GM12878 (cell line): ENCODE results near the gene HERPUD1. TPM values are rescaled to one million over a fixed set of nuclear protein-coding genes. Genes with fewer than 3 reads are reported as not detected.

Experiments used
- ATF3 ChIP-seq: IDR thresholded peaks from 2 replicates; pipeline ENCODE4 v1.6.1; 2011; ENCODE audit warnings: low read depth, mild to moderate bottlenecking, low read length, moderate library complexity, borderline replicate concordance; ENCODE audit errors: extremely low read depth
- DPF2 ChIP-seq: fragments of 450-650 bp; IDR thresholded peaks from 2 replicates; pipeline ENCODE4 v1.6.1; 2017; ENCODE audit warnings: mild to moderate bottlenecking
- EZH2 ChIP-seq: IDR thresholded peaks from 2 replicates; pipeline ENCODE4 v1.6.1; 2012; ENCODE audit warnings: low read depth, mild to moderate bottlenecking, control low read depth, inconsistent platforms, low read length, borderline replicate concordance; ENCODE audit not compliant: control insufficient read depth
- GATAD2B ChIP-seq: fragments of 450-650 bp; conservative IDR thresholded peaks from 2 replicates; pipeline ENCODE4 v1.6.1; 2017; ENCODE audit warnings: low read depth, mild to moderate bottlenecking, moderate library complexity
- IKZF1 ChIP-seq: fragments of 450-650 bp; conservative IDR thresholded peaks from 2 replicates; pipeline ENCODE4 v1.6.1; 2017; ENCODE audit warnings: antibody characterized with exemption, mild to moderate bottlenecking
- LARP7 ChIP-seq: fragments of 450-650 bp; IDR thresholded peaks from 2 replicates; pipeline ENCODE4 v1.6.1; 2017; ENCODE audit warnings: mild to moderate bottlenecking
- MEF2B ChIP-seq: fragments of 450-650 bp; IDR thresholded peaks from 2 replicates; pipeline ENCODE4 v1.6.1; 2018; ENCODE audit warnings: mild to moderate bottlenecking, moderate library complexity; ENCODE audit not compliant: partially characterized antibody, poor library complexity, severe bottlenecking
- MLLT1 ChIP-seq: fragments of 450-650 bp; IDR thresholded peaks from 2 replicates; pipeline ENCODE4 v1.6.1; 2016; ENCODE audit warnings: mild to moderate bottlenecking
- NR2C1 ChIP-seq: fragments of 450-650 bp; IDR thresholded peaks from 2 replicates; pipeline ENCODE4 v1.6.1; 2017; ENCODE audit warnings: antibody characterized with exemption, mild to moderate bottlenecking, moderate library complexity
- NR2C2 ChIP-seq: IDR thresholded peaks from 2 replicates; pipeline ENCODE4 v1.6.1; 2011; ENCODE audit warnings: borderline replicate concordance, low read depth; ENCODE audit not compliant: control insufficient read depth, insufficient read length
- RB1 ChIP-seq: fragments of 450-650 bp; formaldehyde crosslinking; IDR thresholded peaks from 2 replicates; pipeline ENCODE4 v1.6.1; 2017; ENCODE audit warnings: mild to moderate bottlenecking, borderline replicate concordance
- RFX5 ChIP-seq: IDR thresholded peaks from 2 replicates; pipeline ENCODE4 v1.6.1; 2011; ENCODE audit warnings: low read depth, low read length, improper control_type of control experiment
- SKIL ChIP-seq: fragments of 450-650 bp; IDR thresholded peaks from 2 replicates; pipeline ENCODE4 v1.6.1; 2017; ENCODE audit warnings: mild to moderate bottlenecking, low read depth, inconsistent platforms; ENCODE audit not compliant: poor library complexity, severe bottlenecking
- SMAD5 ChIP-seq: IDR thresholded peaks from 2 replicates; pipeline ENCODE4 v1.6.1; 2016; ENCODE audit warnings: antibody characterized with exemption, low read depth
- SMARCA5 ChIP-seq: fragments of 450-650 bp; IDR thresholded peaks from 2 replicates; pipeline ENCODE4 v1.6.1; 2017; ENCODE audit warnings: mild to moderate bottlenecking
- TAF1 ChIP-seq: IDR thresholded peaks from 2 replicates; pipeline ENCODE4 v1.6.1; 2011; ENCODE audit warnings: mild to moderate bottlenecking, low read depth, low read length, borderline replicate concordance
- TBL1XR1 ChIP-seq: IDR thresholded peaks from 2 replicates; pipeline ENCODE4 v1.6.1; 2012; ENCODE audit warnings: low read depth, low read length, improper control_type of control experiment
- TCF12 ChIP-seq: IDR thresholded peaks from 2 replicates; pipeline ENCODE4 v1.6.1; 2011; ENCODE audit warnings: low read depth, mild to moderate bottlenecking, low read length
- TCF3 ChIP-seq: IDR thresholded peaks from 2 replicates; pipeline ENCODE4 v1.6.1; 2012; ENCODE audit warnings: low read depth, mild to moderate bottlenecking, low read length, borderline replicate concordance; ENCODE audit not compliant: insufficient read depth
- ZNF622 ChIP-seq: fragments of 450-650 bp; IDR thresholded peaks from 2 replicates; pipeline ENCODE4 v1.6.1; 2017; ENCODE audit warnings: mild to moderate bottlenecking, inconsistent platforms
- ZNF687 ChIP-seq: fragments of 450-650 bp; IDR thresholded peaks from 2 replicates; pipeline ENCODE4 v1.6.1; 2017; ENCODE audit warnings: mild to moderate bottlenecking, moderate library complexity
- polyA plus RNA-seq, 11 experiments: library from polyadenylated mRNA; depleted of rRNA in 4 of 11; unstranded in 6 of 11; stranded (reverse) in 5 of 11; fragments of >200 nt; fragmentation: Nextera tagmentation in 4 of 11; fragmentation: Illumina TruSeq in 1 of 11; extraction: Ambion mirVana in 4 of 11; extraction: Trizol in 1 of 11; gene quantifications; 1 replicate in 1 of 11; 2 replicates in 10 of 11; pipeline versions ENCODE4 v1.2.1 to v1.2.3, GENCODE V29; 2011 to 2016; ENCODE audit warnings: inconsistent platforms in 2 of 11, missing spikeins in 2 of 11, low read depth in 1 of 11
- total RNA-seq, 4 experiments: library from RNA; depleted of rRNA in 3 of 4; stranded (reverse); fragments of >200 nt in 3 of 4; fragmentation: Illumina TruSeq in 1 of 4; extraction: Trizol in 1 of 4; gene quantifications; 2 replicates each; pipeline versions ENCODE4 v1.2.1 to v1.2.3, GENCODE V29; 2013 to 2021

The HERPUD1 gene
- total and polyA plus RNA-seq, 10 of the 15 experiments (the other 5 are each of a cell fraction or from before 2014, with no cell fraction given), result 32.6 to 212 (median 122) TPM

- TF ChIP-seq SMARCA5, result peak; percentile 99
- no peak for TF ChIP-seq ZNF622
- TF ChIP-seq TAF1, result 0 out of 2 replicates have a peak, but pooled peaks have one; percentile 24
- no peak for TF ChIP-seq RFX5
- peak; percentile 63; the same call in 1 of the 2 replicates for TF ChIP-seq IKZF1
- TF ChIP-seq TCF12, result 0 out of 2 replicates have a peak, but pooled peaks have one; percentile 7
- peak; percentile 57 for TF ChIP-seq SKIL
- TF ChIP-seq TBL1XR1, result 0 out of 2 replicates have a peak, but pooled peaks have one; percentile 24
- TF ChIP-seq MLLT1, result no peak
- TF ChIP-seq ATF3, result peak; percentile 33; the same call in 1 of the 2 replicates
- peak; percentile 37; the same call in 1 of the 2 replicates for TF ChIP-seq TCF3
- TF ChIP-seq SMAD5, result no peak
- peak; percentile 60 for TF ChIP-seq MEF2B
- TF ChIP-seq NR2C2, result no peak
- peak; percentile 47 for TF ChIP-seq NR2C1
- TF ChIP-seq ZNF687, result peak; percentile 67; the same call in 1 of the 2 replicates
- peak; percentile 70; the same call in 1 of the 2 replicates for TF ChIP-seq GATAD2B
- TF ChIP-seq RB1, result peak; percentile 82; the same call in 1 of the 2 replicates
- TF ChIP-seq EZH2, result no peak
- peak; percentile 85 for TF ChIP-seq LARP7
- TF ChIP-seq DPF2, result peak; percentile 62; the same call in 1 of the 2 replicates
Measured at GRCh38 chr16:56964243-56965148, 32.6 kb downstream of the HERPUD1 start (continued).
